Activated gamma-delta T cell treated with Interleukin-2 at 50 U/mL for 16 hours (primary cell): Measurements from ENCODE around the gene CPT1B.
A peak's percentile ranks its signal among the peaks of the same experiment; 100 is the strongest.
"Not testable (repeated sequence)": the region's sequence is repeated elsewhere in the genome, so short reads cannot be mapped to it uniquely, and the experiment has no call there.

ENCODE experiments used
- DNase-seq: peaks from one replicate; pipeline ENCODE4 v3.0.0-alpha.2; 2020

CPT1B gene

GRCh38 chr22:50608996-50609395 is 30.8 kb upstream of the CPT1B start:
- no peak for DNase-seq

DNA sequence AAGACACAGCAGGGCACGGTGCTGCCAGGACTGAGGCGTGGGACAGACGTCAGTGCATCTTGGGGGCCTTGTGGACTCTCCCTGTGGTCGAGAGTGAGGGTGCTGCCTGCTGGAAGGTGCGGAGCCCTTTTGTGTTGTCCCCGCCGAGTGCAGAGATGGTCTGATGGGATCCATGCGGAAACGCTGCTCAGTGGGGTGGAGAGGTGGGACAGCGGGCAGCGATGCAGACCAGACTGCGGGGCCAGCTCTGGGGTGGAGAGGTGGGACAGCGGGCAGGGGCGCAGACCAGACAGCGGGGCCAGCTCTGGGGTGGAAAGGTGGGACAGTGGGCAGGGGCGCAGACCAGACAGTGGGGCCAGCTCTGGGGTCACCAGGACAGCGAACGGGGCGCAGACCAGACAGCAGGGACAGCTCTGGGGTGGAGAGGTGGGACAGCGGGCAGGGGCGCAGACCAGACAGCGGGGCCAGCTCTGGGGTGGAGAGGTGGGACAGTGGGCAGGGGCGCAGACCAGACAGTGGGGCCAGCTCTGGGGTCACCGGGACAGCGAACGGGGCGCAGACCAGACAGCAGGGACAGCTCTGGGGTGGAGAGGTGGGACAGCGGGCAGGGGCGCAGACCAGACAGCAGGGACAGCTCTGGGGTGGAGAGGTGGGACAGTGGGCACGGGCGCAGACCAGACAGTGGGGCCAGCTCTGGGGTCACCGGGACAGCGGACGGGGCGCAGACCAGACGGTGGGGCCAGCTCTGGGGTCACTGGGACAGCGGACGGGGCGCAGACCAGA is 30.0 kb upstream of the CPT1B start:
- DNase-seq = not testable (repeated sequence)

DNA sequence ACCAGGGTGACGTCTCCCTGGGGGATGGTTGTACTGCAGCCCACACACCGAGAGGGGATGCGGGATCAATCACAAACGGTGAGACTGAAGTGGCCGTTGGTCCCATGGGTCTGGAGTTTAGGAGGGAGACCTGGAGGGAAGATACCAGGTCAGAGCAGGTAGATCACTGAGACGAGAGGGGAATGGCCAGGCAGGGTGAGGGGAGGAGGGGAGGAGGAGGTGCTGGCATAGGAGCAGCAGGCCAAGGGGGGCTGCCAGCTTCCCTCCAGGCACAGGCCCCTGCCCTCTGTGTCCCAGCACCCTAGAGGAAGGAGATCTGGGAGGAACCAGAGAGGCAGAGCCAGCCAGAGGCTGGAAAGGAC is 29.4 kb upstream of the CPT1B start:
- DNase-seq = no peak

- DNase-seq = no peak
Observed at GRCh38 chr22:50606946-50607658, 28.9 kb upstream of the CPT1B start.

DNA sequence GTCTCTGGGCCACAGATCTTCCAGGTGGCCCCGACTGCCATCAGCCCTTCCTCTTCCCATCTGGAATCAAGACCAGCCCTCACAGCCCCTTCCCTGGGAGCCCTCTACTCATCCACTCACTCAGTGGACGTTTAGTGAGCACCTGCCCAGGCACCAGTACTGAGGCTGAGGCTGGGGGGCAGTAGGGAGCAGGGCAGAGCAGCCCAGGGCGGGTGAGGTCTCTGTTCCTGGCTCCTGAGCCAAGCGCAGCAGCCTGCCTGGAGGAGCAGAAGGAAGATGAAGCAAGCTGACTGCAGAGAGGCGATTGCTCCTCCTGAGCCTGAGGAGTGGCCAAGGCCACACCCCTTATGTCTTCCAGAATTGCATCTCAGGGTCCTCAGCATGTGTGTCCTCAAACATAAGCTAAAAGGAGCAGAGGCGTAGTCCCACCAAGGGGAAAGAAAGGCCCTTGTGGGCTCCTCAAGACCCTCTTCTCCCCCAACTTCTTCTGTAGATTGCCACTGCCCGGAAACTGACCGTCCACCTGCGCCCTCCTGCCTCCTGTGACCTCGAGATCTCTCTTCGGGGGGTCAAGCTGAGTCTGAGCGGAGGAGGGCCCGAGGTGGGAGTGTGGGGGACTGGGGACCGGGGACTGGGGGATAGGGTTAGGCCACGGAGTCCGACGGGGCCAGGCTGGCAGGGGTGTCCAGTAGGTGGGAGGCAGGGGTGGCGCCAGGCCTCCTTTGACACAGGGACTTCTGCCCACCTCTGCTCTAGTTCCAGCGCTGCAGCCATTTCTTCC is 28.1 kb upstream of the CPT1B start:
- DNase-seq = no peak

- no peak for DNase-seq
Observed at GRCh38 chr22:50605613-50606074, 27.4 kb upstream of the CPT1B start.

- no peak for DNase-seq
Observed at GRCh38 chr22:50605002-50605612, 26.9 kb upstream of the CPT1B start.

GRCh38 chr22:50604256-50605001 is 26.2 kb upstream of the CPT1B start:
- DNase-seq = no peak

- DNase-seq = no peak
Observed at GRCh38 chr22:50603511-50604255, 25.5 kb upstream of the CPT1B start.

DNA sequence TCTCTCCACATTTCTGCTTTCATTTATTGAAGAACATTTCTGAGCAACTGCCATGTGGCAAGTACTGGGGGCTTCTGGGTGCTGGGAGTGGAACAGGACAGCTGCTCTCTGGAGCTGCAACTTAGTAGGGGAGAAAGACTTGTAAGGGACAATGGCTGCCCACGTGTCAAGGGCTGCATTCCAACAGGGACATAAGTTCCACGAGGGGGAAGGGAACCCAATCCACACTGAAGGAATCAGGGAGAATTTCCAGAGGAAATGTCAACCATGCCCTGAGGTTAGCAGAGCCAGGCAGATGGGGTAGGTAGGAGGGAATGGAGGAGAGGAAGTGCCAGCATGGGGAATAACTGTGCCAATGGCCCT is 24.1 kb upstream of the CPT1B start:
- DNase-seq = no peak

DNA sequence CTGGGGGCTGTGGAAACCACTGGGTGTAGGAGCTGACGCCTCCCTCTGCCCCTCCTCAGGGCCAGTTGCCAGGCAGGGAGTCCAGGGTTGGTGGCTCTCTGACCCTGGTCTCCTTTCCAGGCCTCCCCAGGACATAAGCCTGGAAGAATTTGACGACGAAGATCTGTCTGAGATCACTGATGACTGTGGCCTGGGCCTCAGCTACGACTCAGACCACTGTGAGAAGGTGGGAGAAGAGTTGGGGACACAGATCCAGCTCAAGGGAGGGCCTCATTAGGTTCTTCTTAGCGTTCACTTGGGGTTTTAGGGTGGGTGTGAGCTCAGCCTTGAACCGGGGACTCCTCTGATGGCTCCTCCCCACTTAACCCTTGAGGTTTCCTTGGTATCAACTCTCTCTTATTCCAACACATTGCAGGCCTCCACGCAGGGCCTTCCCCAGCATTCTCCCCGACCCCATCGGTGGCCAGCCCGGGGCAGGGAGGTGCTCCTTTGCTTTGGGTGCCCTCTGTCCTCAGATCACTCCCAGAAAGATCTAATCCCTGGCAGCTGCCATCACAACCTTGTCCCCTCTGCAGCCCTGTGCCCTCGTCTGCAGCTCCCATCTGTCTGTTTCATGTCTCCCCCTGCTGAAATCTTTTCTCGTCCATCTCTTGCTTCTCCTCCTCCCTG is 23.6 kb upstream of the CPT1B start:
- no peak for DNase-seq

DNA sequence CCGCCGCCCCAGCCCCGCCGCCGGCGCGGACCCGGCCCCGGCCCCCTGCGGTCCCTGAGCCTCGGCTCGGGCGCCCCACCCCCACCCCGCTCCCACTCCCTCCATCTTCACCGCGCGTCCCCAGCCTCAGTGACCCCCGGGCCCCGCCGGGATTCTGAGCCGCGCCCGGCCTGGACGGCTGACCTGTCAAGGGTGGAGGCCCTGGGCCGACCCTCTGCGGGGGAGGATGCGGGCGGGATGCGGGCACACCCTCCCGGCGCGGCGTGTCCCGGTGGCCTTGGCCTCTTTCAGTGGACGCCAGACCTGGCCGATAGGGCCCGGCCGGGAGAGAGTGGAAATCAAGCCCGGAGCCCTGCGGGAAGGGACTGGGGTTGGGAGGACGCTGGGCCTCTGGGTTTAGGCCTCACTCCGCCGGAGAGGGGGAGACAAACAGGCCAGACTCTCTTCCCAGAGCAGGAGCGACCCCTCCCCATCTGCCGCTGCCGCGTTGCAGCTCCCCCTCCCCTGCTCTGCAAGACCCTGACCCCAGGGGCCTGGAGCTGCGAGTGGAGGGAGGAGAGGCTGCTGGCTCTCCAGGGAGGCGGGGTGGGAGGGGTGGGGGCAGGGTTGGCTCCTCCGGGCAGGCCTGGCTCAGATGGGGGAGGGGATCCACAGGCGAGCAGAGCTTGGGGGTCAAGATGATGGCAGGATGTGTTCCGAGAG is 22.9 kb upstream of the CPT1B start:
- no peak for DNase-seq

DNA sequence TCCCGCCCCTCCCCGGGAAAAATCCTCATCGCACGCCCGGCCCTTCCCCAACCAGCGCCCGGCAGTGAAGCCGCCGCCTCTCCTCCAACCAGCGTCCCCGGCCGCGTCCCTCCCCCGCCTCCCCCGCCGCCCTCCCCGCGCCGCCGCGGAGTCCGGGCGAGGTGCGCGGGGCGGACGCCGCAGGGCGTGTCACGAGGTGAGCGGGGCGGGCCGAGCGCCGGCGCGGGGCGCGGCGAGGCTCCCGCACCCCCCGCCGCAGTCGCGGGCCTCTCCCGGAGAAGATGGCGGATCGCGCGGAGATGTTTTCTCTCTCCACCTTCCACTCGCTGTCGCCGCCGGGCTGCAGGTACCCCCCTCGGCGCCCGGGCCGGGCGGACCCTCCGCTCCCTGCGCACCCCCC is 22.3 kb upstream of the CPT1B start, which contains the start of gene MAPK8IP2:
MAPK8IP2 (plus strand) TSS at position 256 of the 400 bp plus-strand sequence; CDS start at position 282, 26 bp downstream.
- no peak for DNase-seq

DNA sequence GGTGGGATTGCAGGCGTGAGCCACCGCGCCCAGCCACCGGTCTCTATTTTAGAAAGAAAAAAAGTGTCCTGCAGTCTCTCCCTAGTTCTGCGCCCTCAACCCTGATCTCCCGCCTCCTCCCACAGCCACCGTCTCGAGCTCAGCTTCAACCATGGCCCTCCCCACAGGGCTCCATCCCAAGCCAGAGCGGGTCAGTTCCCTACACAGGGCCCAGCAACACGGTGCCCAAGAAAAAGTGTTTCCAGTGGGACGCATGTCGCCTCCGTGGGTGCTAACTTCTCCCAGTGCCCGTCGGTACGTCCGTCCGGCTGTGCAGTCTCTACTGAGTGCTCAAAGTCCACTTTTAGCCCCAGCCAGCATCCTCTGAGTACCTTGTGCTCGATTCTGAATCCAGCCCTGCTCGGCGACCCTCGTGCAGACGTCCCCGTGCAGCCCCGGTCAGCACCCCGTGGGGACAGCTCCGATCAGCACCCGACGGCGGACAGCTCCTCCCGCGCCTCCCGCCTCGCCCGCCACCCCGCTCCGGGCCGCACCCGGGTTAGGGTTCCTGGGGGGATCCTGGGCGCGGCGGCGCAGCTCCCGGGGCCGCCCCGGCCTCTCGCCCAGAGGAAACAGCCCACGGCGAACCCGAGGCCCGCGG is 21.7 kb upstream of the CPT1B start:
- peak; percentile 58 for DNase-seq

DNA sequence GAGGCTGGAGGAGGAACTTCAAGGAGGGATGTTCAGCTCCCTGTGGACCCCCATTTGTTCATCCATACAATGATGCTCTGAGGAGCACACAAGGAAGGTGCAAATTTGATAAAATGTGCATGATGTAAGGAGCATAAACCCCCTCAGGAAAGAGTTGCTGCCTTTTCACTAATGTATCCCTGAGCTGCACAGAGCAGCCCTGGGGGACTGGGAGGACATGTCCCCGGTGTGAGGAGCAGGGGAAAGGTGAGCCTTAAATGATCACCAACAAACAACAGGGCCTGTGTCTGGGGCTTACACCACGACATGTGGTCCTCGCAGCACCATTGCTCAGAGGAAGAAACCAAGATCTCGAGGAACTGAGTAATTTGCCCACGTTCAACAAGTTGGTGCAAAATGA is 18.9 kb upstream of the CPT1B start:
- no peak for DNase-seq

DNA sequence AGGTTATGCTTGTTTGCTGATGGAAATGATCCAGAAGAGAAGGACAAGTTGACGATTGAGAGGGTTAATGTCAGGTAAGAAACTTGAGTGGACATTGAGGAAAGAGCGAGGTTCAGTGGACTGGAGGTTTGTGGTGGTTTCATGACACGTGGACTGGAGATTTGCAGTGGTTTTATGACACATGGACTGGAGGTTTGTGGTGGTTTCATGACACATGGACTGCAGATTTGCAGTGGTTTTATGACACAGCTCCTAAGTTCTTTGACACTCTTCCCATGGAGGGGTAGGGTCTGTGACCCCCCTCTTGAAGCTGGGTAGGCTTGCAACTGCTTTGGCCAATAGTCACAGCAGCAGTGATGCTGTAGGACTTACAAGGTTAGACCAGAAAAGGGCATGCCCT is 17.0 kb upstream of the CPT1B start:
- DNase-seq = no peak

DNA sequence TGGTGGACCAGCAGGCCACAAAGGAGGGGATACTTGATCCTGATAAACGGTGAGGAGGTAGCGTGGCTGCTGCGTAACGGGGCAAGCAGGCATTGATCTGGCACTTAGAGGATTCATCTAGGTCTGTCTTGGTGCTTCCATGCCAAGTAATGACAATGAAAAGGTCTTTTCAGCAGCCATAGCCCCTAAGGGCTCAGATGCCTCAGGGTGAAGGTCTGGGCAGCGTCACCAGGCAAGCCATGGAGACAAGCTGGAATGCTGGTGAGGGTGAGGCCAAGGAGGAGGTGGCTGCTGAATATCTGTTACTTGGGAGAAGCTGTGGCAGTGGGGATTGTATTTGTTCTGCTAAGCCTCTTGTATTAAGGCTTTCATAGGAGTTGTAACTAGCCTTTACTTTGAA is 9.2 kb upstream of the CPT1B start:
- no peak for DNase-seq

DNA sequence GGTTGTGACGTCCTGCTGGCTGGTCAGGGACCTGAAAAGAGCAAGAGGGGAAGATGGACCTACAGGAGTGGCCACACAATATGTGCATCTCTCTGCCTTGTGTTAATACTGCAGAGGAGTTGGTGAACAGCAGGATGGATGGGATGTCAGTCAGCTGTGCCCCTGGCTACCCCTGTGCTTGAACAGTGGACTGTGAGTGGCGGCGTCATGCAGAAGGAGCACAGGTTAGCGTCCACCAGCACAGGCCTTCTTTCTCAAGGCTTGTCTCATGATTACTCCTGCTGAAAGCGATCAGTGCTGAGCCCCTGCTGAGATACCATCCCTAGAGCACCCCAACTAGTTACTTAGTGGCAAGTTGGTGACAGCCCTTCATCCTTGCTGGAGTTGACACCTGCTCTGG is 8.2 kb upstream of the CPT1B start:
- DNase-seq = no peak

- DNase-seq = no peak
Observed at GRCh38 chr22:50585781-50586180, 7.6 kb upstream of the CPT1B start.

DNA sequence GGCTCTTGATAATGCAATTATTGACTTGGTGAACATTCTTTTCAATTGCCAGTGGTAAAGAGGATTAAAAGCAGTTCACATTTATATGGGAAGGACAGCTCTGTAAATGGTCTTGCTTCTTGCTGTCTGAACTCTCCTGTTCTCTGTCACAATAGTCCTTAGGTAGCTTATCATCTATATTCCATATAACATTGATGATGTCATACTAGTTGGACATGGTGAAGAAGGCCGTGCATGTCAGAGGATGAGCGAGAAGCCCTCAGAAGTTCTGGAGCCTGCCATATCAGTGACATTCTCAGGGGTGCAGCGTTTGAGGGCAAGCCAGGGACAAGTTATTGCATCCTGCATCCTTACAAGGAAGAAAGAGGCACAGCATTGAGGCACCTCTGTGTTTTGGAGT is 7.0 kb upstream of the CPT1B start:
- no peak for DNase-seq
